CD4-positive, alpha-beta T cell (primary cell): ENCODE measurements around the gene STARD7. TPM values are rescaled to one million over a fixed set of nuclear protein-coding genes. Genes with fewer than 3 reads are reported as not detected.

Experiments
- ATAC-seq: fragments of 200-7000 bp; cut with Tn5 transposase; one replicate; pipeline ENCODE4 v1.10.0; 2022; ENCODE audit warnings: mild to moderate bottlenecking; ENCODE audit not compliant: poor library complexity
- CTCF ChIA-PET: fragments of 350-600 bp; sonication (Branson Sonifier 250); formaldehyde crosslinking; loops from one replicate; lab custom pipeline; 2021; ENCODE audit warnings: antibody characterized with exemption, inconsistent platforms; lab: Charles Lee
- POLR2A ChIA-PET: fragments of 350-600 bp; sonication (Branson Sonifier 250); formaldehyde crosslinking; loops from one replicate; lab custom pipeline; 2021; ENCODE audit warnings: antibody characterized with exemption, inconsistent platforms; lab: Charles Lee
- DNase-seq, 14 experiments: peaks; one replicate each; pipeline ENCODE4 v3.0.0-alpha.2; 2013 to 2020; ENCODE audit warnings: mixed read lengths in 2 of 14
- H3K27ac ChIP-seq, 2 donors: one replicate each; pipeline versions ENCODE4 v1.5.1 to v1.7.0; 2013; ENCODE audit warnings: low read length in 2 of 2, low read depth in 1 of 2, mild to moderate bottlenecking in 1 of 2
- H3K27me3 ChIP-seq, 2 experiments: 1 replicate in 1 of 2; 2 replicates in 1 of 2; pipeline versions ENCODE4 v1.6.1 to v1.7.0; 2013; ENCODE audit warnings: low read length in 2 of 2, control low read depth in 1 of 2, mild to moderate bottlenecking in 1 of 2, moderate library complexity in 1 of 2; ENCODE audit not compliant: insufficient read depth in 2 of 2, control insufficient read depth in 1 of 2
- H3K36me3 ChIP-seq: one replicate; pipeline ENCODE4 v1.6.1; 2013; ENCODE audit warnings: low read length, control low read depth; ENCODE audit not compliant: insufficient read depth
- H3K4me1 ChIP-seq: one replicate; pipeline ENCODE4 v1.6.1; 2013; ENCODE audit warnings: low read length, control low read depth; ENCODE audit not compliant: insufficient read depth
- H3K4me3 ChIP-seq: one replicate; pipeline ENCODE4 v1.5.1; 2013; ENCODE audit warnings: mild to moderate bottlenecking, low read length, moderate library complexity
- H3K9me3 ChIP-seq, 2 experiments: 1 replicate in 1 of 2; 2 replicates in 1 of 2; pipeline versions ENCODE4 v1.6.1 to v1.7.0; 2013; ENCODE audit warnings: low read length in 2 of 2, mild to moderate bottlenecking in 2 of 2, control low read depth in 1 of 2, moderate library complexity in 1 of 2; ENCODE audit not compliant: control insufficient read depth in 1 of 2, insufficient read depth in 1 of 2
- H3K27ac Mint-ChIP-seq: one replicate; pipeline ENCODE4 v1.8.0; 2020; ENCODE audit warnings: mixed read lengths
- H3K27me3 Mint-ChIP-seq: one replicate; pipeline ENCODE4 v1.8.0; 2021; ENCODE audit warnings: mixed read lengths
- H3K36me3 Mint-ChIP-seq: one replicate; pipeline ENCODE4 v1.8.0; 2021; ENCODE audit warnings: low read depth, mixed read lengths
- H3K4me1 Mint-ChIP-seq: one replicate; pipeline ENCODE4 v1.8.0; 2021; ENCODE audit warnings: low read depth, mixed read lengths
- H3K4me3 Mint-ChIP-seq: one replicate; pipeline ENCODE4 v1.8.0; 2020; ENCODE audit warnings: mild to moderate bottlenecking, mixed read lengths
- H3K9me3 Mint-ChIP-seq: one replicate; pipeline ENCODE4 v1.8.0; 2020; ENCODE audit warnings: mixed read lengths
- CTCF ChIP-seq: fragments of 200-600 bp; IDR thresholded peaks from one replicate; pipeline ENCODE4 v1.8.0; 2022; ENCODE audit warnings: antibody characterized with exemption, mild to moderate bottlenecking
- intact Hi-C, 2 experiments: fragments of 100-400 bp; cut with DNase I in 1 of 2; cut with micrococcal nuclease in 1 of 2; formaldehyde crosslinking; loops; one replicate each; pipeline versions ENCODE4 v1.15.1 to v1.9.0; 2023 to 2025; cut with DNase I, micrococcal nuclease
- total RNA-seq, 174 experiments: library from RNA in 2 of 174; stranded (reverse) in 2 of 174; gene quantifications; one replicate each; pipeline ENCODE4 v1.2.3 and lab custom pipeline; 2021 to 2026

Gene STARD7
- total RNA-seq, 2 experiments from 2014 or later = 57.4 to 58.6 TPM

- no peak overlapping the region for H3K27ac Mint-ChIP-seq
- H3K27me3 ChIP-seq = no peaks in the 10 kb centered on the region
- POLR2A ChIA-PET = no interaction called here
Observed at GRCh38 chr2:96214554-96214953, 5.9 kb upstream of the STARD7 start.

GRCh38 chr2:96213379-96213778, 4.8 kb upstream of the STARD7 start:
- H3K4me1 ChIP-seq = peaks cover 15% of the 10 kb centered on the region
- no peaks in the 10 kb centered on the region for H3K9me3 ChIP-seq
- H3K27ac ChIP-seq = no peak overlapping the region
- POLR2A ChIA-PET = interaction anchor here (1.0 kb wide), 1 partner anchor 29 kb away, joined by 3 read pairs; no protein-coding TSS in a partner anchor
- CTCF ChIA-PET = no interaction called here
- H3K4me3 ChIP-seq = no peak overlapping the region
- no peak overlapping the region for H3K4me3 Mint-ChIP-seq
- peaks cover 12% of the 10 kb centered on the region for H3K36me3 Mint-ChIP-seq
- intact Hi-C loops = no loop called here
- no peak overlapping the region for H3K27ac Mint-ChIP-seq
- no peaks in the 10 kb centered on the region for H3K9me3 Mint-ChIP-seq
- no peak for TF ChIP-seq CTCF
- DNase-seq = no peak
- H3K27me3 Mint-ChIP-seq = no peaks in the 10 kb centered on the region
- no peaks in the 10 kb centered on the region for H3K36me3 ChIP-seq
- peaks cover 13% of the 10 kb centered on the region for H3K4me1 Mint-ChIP-seq
- no peaks in the 10 kb centered on the region for H3K27me3 ChIP-seq
- no peak for ATAC-seq

More at GRCh38 chr2:96214554-96214953, 5.9 kb upstream of the STARD7 start:
- Histone ChIP-seq H3K4me3 (no peak overlapping the region), H3K27ac (no peak overlapping the region), H3K36me3 (no peaks in the 10 kb centered on the region), H3K9me3 (no peaks in the 10 kb centered on the region), H3K4me1 (peaks cover 7% of the 10 kb centered on the region)
- Mint-ChIP-seq H3K36me3 (peaks cover 3% of the 10 kb centered on the region), H3K4me3 (no peak overlapping the region), H3K27me3 (no peaks in the 10 kb centered on the region), H3K4me1 (peaks cover 10% of the 10 kb centered on the region), H3K9me3 (no peaks in the 10 kb centered on the region)
- CTCF ChIA-PET = no interaction called here
- TF ChIP-seq CTCF = no peak
- intact Hi-C loops = no loop called here
- ATAC-seq (no peak), DNase-seq (no peak)

- TF ChIP-seq CTCF = no peak
- peaks cover 20% of the 10 kb centered on the region for H3K4me1 Mint-ChIP-seq
- no peak overlapping the region for H3K27ac ChIP-seq
- H3K4me3 ChIP-seq = no peak overlapping the region
- H3K36me3 Mint-ChIP-seq = peaks cover 20% of the 10 kb centered on the region
- H3K9me3 Mint-ChIP-seq = no peaks in the 10 kb centered on the region
- H3K27ac Mint-ChIP-seq = no peak overlapping the region
- H3K27me3 ChIP-seq = no peaks in the 10 kb centered on the region
- intact Hi-C loops = no loop called here
- H3K4me1 ChIP-seq = peaks cover 20% of the 10 kb centered on the region
- H3K36me3 ChIP-seq = no peaks in the 10 kb centered on the region
- no peak overlapping the region for H3K4me3 Mint-ChIP-seq
- ChIA-PET POLR2A (no interaction called here), CTCF (no interaction called here)
- ATAC-seq (no peak), DNase-seq (no peak)
- H3K27me3 Mint-ChIP-seq = no peaks in the 10 kb centered on the region
- no peaks in the 10 kb centered on the region for H3K9me3 ChIP-seq
Observed at GRCh38 chr2:96212339-96212738, 3.7 kb upstream of the STARD7 start.
